Endodermal cell (in vitro differentiated cells): ENCODE results near the gene LDHD. TPM values are rescaled to one million over a fixed set of nuclear protein-coding genes. Genes with fewer than 3 reads are reported as not detected.

Experiments
- DNase-seq: peaks from one replicate; pipeline ENCODE4 v3.0.0-alpha.2; 2017
- H3K27ac ChIP-seq: 2 replicates; pipeline ENCODE4 v1.5.1; 2013; ENCODE audit warnings: mild to moderate bottlenecking, low read depth, low read length, moderate library complexity
- H3K27me3 ChIP-seq: 2 replicates; pipeline ENCODE4 v1.6.1; 2013; ENCODE audit warnings: mild to moderate bottlenecking, low read length, moderate library complexity; ENCODE audit not compliant: insufficient read depth, control insufficient read depth, poor library complexity, severe bottlenecking
- H3K36me3 ChIP-seq: 2 replicates; pipeline ENCODE4 v1.7.0; 2013; ENCODE audit warnings: mild to moderate bottlenecking, low read length, moderate library complexity; ENCODE audit not compliant: control insufficient read depth, insufficient read depth
- H3K4me1 ChIP-seq: one replicate; pipeline ENCODE4 v1.7.0; 2013; ENCODE audit warnings: low read length; ENCODE audit not compliant: control insufficient read depth, insufficient read depth
- H3K4me3 ChIP-seq: 2 replicates; pipeline ENCODE4 v1.5.1; 2013; ENCODE audit warnings: mild to moderate bottlenecking, low read length, moderate library complexity
- H3K9ac ChIP-seq: 2 replicates; pipeline ENCODE4 v1.6.1; 2013; ENCODE audit warnings: mild to moderate bottlenecking, low read length, moderate library complexity; ENCODE audit not compliant: poor library complexity, severe bottlenecking; ENCODE audit errors: extremely low read depth
- H3K9me3 ChIP-seq: 2 replicates; pipeline ENCODE4 v1.6.1; 2013; ENCODE audit warnings: mild to moderate bottlenecking, low read length, moderate library complexity; ENCODE audit not compliant: control insufficient read depth
- H3K27ac Mint-ChIP-seq: 2 replicates; pipeline ENCODE4 v1.8.0; 2020; ENCODE audit warnings: mixed read lengths
- H3K27me3 Mint-ChIP-seq: 2 replicates; pipeline ENCODE4 v1.8.0; 2021; ENCODE audit warnings: mild to moderate bottlenecking, mixed read lengths; ENCODE audit not compliant: insufficient read depth
- H3K36me3 Mint-ChIP-seq: 2 replicates; pipeline ENCODE4 v1.8.0; 2020; ENCODE audit warnings: low read depth, mixed read lengths
- H3K4me1 Mint-ChIP-seq: 2 replicates; pipeline ENCODE4 v1.8.0; 2020; ENCODE audit warnings: mixed read lengths
- H3K4me3 Mint-ChIP-seq: 2 replicates; pipeline ENCODE4 v1.8.0; 2020; ENCODE audit warnings: mild to moderate bottlenecking, moderate library complexity, mixed read lengths
- H3K9me3 Mint-ChIP-seq: 2 replicates; pipeline ENCODE4 v1.8.0; 2020; ENCODE audit warnings: mild to moderate bottlenecking, mixed read lengths
- CTCF ChIP-seq: fragments of 200-600 bp; sonication (generic); conservative IDR thresholded peaks from 2 replicates; pipeline ENCODE4 v1.5.0; 2021; ENCODE audit warnings: antibody characterized with exemption, mild to moderate bottlenecking
- WGBS, 2 experiments: methylation state at CpG; one replicate each; pipeline versions ENCODE4 v1.1.5 to v1.1.7; 2013; ENCODE audit warnings: missing lambda C conversion rate in 2 of 2, mixed read lengths in 1 of 2; ENCODE audit not compliant: insufficient coverage in 1 of 2, insufficient read length in 1 of 2; 5-methylcytosine and 5-hydroxymethylcytosine counted together
- total RNA-seq, 2 donors: library from RNA; stranded (reverse); fragmentation: NEBNext Ultra II Directional in 1 of 2; extraction: Animal tissue kit (Norgen Biotek cat#: 25700) in 1 of 2; gene quantifications; 2 replicates in 1 of 2; 3 replicates in 1 of 2; pipeline ENCODE4 v1.2.1, GENCODE V29; 2021

The LDHD gene
- total RNA-seq, 2 donors from 2014 or later, result 1.4 to 4.3 TPM

GRCh38 chr16:75086688-75087374 is 29.7 kb downstream of the LDHD start:
- peaks cover 6% of the 10 kb centered on the region for H3K36me3 Mint-ChIP-seq
- WGBS, 2 experiments, result 97% methylated on average over 8 to 10 of the region's 10 CpGs
- no peak overlapping the region for H3K4me3 ChIP-seq
- DNase-seq, result no peak
- no peak for TF ChIP-seq CTCF
- H3K27ac Mint-ChIP-seq, result peak overlapping the region; percentile 33
- H3K9me3 Mint-ChIP-seq, result no peaks in the 10 kb centered on the region
- no peaks in the 10 kb centered on the region for H3K27me3 Mint-ChIP-seq
- peaks cover 12% of the 10 kb centered on the region for H3K4me1 ChIP-seq
- H3K4me1 Mint-ChIP-seq, result peaks cover 17% of the 10 kb centered on the region
- H3K36me3 ChIP-seq, result peaks cover 11% of the 10 kb centered on the region
- H3K27me3 ChIP-seq, result no peaks in the 10 kb centered on the region
- H3K9ac ChIP-seq, result no peak overlapping the region
- H3K9me3 ChIP-seq, result no peaks in the 10 kb centered on the region
- H3K4me3 Mint-ChIP-seq, result no peak overlapping the region
- H3K27ac ChIP-seq, result no peak overlapping the region

GRCh38 chr16:75086281-75086680 is 30.3 kb downstream of the LDHD start:
- H3K4me3 ChIP-seq, result no peak overlapping the region
- WGBS, 2 experiments, result 86 to 95% methylated on average over 1 of the region's 1 CpG
- H3K36me3 ChIP-seq, result peaks cover 11% of the 10 kb centered on the region
- H3K4me1 ChIP-seq, result peaks cover 12% of the 10 kb centered on the region
- Mint-ChIP-seq H3K27ac (no peak overlapping the region), H3K27me3 (no peaks in the 10 kb centered on the region), H3K9me3 (no peaks in the 10 kb centered on the region), H3K4me1 (peaks cover 17% of the 10 kb centered on the region), H3K36me3 (peaks cover 6% of the 10 kb centered on the region), H3K4me3 (no peak overlapping the region)
- no peak overlapping the region for H3K9ac ChIP-seq
- DNase-seq, result no peak
- no peak overlapping the region for H3K27ac ChIP-seq
- no peaks in the 10 kb centered on the region for H3K27me3 ChIP-seq
- H3K9me3 ChIP-seq, result no peaks in the 10 kb centered on the region
- no peak for TF ChIP-seq CTCF

- peaks cover 12% of the 10 kb centered on the region for H3K4me1 ChIP-seq
These were observed 31.0 kb downstream of the LDHD start for GRCh38 chr16:75085556-75085955.

More at GRCh38 chr16:75085556-75085955, 31.0 kb downstream of the LDHD start:
- Mint-ChIP-seq H3K27me3 (no peaks in the 10 kb centered on the region), H3K4me3 (no peak overlapping the region), H3K4me1 (peaks cover 17% of the 10 kb centered on the region), H3K9me3 (no peaks in the 10 kb centered on the region), H3K36me3 (peaks cover 6% of the 10 kb centered on the region), H3K27ac (no peak overlapping the region)
- H3K27me3 ChIP-seq, result no peaks in the 10 kb centered on the region
- no peak overlapping the region for H3K9ac ChIP-seq
- WGBS, 2 experiments, result 87 to 94% methylated on average over 2 to 3 of the region's 4 CpGs
- TF ChIP-seq CTCF, result no peak
- H3K9me3 ChIP-seq, result no peaks in the 10 kb centered on the region
- no peak overlapping the region for H3K27ac ChIP-seq
- no peak overlapping the region for H3K4me3 ChIP-seq
- DNase-seq, result no peak
- peaks cover 11% of the 10 kb centered on the region for H3K36me3 ChIP-seq
